GM18907 (cell line): ENCODE results near the gene ANG.
"Not testable (repeated sequence)": the region's sequence is repeated elsewhere in the genome, so short reads cannot be mapped to it uniquely, and the experiment has no call there.

Experiments
- ATAC-seq: cut with Tn5 transposase; IDR thresholded peaks from one replicate; pipeline ENCODE4 v1.9.1; 2021; ENCODE audit warnings: mild to moderate bottlenecking, moderate library complexity; ENCODE audit not compliant: unreplicated experiment

The ANG gene

DNA sequence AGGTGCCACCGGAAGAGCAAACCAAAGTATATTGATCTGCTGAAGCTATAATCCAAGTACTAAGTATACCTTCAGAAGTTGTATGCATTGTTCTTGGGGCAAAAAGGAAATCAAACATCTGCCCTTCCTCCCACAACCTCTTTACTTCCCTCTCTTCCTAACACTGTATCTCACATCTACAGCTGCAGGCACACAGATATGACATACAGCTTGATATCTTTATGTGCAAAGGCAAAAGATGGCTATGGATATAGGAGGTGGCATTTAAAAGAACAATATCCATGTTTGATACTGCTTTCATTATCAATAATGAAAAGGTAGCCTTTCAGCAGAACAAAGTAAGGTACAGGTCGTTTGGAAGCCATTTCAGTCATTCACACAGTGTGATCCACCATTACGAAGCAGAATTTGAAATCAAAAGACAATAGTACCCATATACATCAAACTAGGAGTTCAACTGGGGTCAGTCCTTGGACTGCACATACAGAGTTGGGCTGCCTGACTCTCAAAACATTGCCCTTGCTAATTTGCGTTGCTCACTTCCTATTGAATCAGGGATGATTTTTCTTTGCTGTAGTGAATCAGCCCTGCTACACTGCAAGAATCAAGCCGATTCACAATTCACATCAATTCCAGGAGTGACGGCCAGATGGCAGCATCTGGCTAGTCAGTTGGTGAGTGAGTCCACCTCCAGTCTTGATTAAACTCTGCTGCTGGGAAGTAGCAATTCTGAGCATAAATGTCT lies 8.9 kb downstream of the ANG start:
- peak; percentile 56 for ATAC-seq

- ATAC-seq: no peak
Measured at GRCh38 chr14:20698018-20698329, 9.4 kb downstream of the ANG start.

DNA sequence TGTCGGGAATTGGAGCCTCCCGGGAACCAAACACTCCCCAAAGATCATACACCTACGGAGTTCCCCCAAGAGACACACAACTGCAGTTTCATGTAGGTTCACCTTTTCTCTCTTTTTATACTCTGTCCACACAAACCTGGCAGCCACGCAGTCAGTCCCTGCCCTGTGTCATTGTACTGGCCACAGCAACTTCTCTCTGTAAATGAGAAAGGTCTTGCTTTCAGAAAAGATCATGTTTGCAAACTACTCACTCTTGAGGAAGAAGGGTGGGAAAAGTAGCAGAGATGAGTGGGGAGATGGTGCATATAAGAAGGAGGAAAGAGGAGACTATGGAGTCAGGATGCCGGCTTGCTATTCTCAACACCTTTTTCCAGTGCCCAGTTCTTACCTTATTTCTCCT lies 10.4 kb downstream of the ANG start:
- no peak for ATAC-seq

DNA sequence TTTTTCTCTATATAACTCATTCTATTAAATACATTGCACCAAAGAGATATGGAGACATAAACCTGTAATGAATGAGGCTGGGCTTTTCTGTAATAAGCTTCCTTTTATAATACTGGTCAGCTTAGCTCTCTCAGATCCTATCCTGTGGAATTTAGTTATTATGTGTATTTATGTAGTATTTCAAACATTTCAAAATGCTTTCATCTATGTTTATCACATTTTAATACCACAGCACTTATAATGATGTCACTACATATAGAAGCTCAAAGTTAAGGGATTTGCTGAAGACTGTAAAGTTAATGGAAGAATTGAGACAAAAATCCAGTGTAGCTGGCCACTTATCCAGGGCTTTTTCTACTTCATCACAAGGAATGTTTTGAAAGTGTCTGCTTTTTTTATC lies 11.4 kb downstream of the ANG start:
- ATAC-seq: no peak

DNA sequence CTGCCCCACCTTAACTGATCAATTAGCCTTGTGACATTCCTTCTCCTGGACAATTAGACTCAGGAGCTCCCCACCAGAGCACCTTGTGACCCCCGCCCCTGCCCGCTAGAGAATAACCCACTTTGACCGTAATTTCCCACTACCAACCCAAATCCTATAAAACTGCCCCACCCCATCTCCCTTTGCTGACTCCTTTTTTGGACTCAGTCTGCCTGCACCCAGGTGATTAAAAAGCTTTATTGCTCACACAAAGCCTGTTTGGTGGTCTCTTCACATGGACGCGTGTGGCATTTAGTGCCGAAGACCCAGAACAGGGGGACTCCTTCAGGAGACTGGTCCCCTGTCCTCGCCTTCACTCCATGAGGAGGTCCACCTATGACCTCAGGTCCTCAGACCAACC lies 12.4 kb downstream of the ANG start:
- ATAC-seq: not testable (repeated sequence)

- ATAC-seq: no peak
Measured at GRCh38 chr14:20706657-20707355, 18.2 kb downstream of the ANG start.

- no peak for ATAC-seq
Measured at GRCh38 chr14:20707622-20708021, 19.1 kb downstream of the ANG start.

DNA sequence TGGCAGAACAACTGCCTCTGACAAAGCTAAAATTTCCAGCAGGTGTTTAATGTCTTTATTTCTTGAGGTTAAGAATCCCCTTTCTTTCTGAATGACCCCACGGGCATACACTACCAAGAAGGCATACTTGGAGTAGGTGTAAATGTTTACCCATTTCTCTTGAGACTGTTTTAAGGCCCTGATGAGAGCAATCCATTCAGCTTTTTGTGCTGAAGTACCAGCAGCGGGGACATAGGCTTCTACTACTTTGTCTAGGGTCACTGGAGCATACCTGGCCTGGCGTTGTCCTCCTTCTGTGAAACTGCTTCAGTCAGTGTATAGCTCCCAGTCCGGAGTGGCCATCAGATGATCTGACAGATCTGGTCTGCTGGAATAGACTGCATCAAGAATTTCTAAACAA lies 22.7 kb downstream of the ANG start:
- ATAC-seq: no peak

GRCh38 chr14:20711685-20712084 lies 23.1 kb downstream of the ANG start:
- no peak for ATAC-seq

GRCh38 chr14:20712904-20713303 lies 24.3 kb downstream of the ANG start:
- ATAC-seq: no peak

GRCh38 chr14:20714593-20715250 lies 26.2 kb downstream of the ANG start:
- ATAC-seq: no peak

DNA sequence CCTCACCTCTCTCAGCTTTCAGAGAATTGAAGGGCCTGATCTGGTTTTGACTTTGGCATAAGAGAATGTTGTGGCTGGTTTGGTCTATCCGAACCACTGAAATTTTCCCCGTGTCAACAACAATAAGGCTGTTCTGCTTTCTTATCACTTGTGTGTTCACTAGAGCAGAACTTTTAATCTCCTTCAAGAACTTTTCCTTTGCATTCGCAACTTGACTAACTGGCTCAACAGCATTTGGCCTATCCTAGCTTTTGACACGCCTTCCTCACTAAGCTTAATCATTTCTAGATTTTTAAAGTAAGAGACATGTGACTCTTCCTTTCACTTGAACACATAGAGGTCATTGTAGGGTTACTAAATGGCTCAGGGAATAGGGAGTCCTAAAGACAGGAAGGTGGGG lies 31.2 kb downstream of the ANG start:
- ATAC-seq: no peak

DNA sequence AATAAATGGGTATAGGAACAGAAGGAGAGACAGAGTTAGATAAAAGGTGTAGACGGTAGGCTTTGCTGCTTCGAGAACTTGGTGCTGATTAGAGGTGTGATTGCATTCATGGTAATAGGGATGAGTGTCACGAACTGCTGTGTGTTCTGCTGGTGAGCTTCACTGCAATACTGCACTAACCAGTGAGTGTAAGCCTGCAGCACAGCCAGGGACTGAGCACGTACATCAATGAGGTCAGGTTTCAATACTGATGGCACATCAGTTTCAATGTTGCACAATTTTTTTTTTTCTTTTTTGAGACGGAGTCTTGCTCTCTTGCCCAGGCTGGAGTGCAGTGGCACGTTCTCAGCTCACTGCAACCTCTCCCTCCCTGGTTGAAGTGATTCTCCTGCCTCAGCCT lies 32.2 kb downstream of the ANG start:
- no peak for ATAC-seq

- no peak for ATAC-seq
Measured at GRCh38 chr14:20722016-20722415, 33.5 kb downstream of the ANG start.

GRCh38 chr14:20723488-20723887 lies 34.9 kb downstream of the ANG start:
- ATAC-seq: no peak

DNA sequence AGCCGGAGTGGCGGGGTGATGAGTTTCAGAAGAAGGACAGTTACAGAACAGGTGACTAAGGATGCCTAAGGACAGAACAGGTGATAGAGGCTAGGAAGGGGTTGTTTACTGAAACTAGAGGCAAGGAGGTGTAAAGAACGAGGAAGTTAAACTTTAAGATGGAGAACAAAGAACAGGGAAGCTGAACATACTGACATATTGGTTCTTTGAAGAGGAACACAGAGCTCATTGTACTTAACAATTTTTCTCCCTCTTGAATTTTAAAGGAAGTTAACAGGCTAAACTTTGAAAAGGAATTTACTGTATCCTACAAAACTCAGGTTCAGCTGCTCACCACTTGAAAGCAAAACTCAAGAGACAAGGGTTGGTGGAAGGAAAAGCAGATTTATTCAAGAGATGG lies 37.6 kb downstream of the ANG start:
- ATAC-seq: not testable (repeated sequence)

DNA sequence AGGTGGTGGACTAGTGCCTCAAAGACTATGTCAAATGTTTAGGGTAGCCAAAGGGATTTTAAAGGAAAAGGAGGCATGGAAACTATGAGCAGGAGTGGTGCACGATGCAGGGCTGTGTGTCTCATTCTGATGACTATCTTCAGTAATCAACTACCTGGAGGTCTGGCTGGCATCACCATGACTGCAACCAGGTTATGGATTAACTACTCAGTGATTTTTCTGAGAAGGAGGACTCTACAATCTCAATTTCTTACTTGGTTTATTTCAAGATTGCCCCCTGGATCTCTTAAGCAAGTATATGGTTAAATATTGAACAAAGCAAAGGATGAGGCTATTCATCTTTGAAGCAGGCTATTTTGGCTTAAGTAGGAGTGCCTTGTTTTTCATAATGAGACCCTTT lies 38.0 kb downstream of the ANG start:
- ATAC-seq: no peak

GRCh38 chr14:20730891-20731290 lies 42.3 kb downstream of the ANG start:
- no peak for ATAC-seq

- no peak for ATAC-seq
Measured at GRCh38 chr14:20732477-20732876, 43.9 kb downstream of the ANG start.

DNA sequence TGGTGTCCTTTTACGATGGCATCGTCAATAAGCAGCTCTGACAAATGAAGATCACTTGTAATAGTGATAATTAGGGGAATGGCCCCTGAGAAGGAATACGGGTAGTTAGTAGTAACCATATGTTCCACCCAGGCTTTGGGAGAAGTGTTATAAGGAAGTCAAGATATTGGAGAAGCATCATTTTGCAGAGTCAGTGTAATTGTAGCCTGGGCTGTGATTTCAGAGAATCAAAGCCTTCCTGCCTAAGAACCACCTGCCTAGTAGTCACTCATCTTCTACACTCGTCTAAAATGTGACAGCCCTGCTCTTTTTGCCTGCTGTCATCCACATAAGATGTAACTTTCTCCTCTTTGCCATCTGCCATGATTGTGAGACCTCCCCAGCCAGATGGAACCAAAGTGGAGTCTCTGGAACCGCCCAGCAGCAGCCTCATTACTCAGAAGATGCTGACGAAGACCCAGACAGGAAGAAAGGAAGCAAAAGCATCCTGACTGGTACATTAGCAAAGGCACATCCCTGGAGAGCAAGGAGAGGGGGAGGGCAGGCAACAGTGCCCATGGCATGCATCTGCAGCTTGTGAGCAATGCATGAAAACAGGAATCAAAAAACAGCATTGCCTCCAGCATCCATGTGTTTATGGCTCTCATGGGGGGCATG lies 44.5 kb downstream of the ANG start:
- ATAC-seq: no peak

GRCh38 chr14:20733684-20734429 lies 45.3 kb downstream of the ANG start:
- no peak for ATAC-seq
